Activated CD4-positive, alpha-beta T cell treated with anti-CD3 and anti-CD28 coated beads, Interleukin-2, amount 50 U/mL, for 16 hours (primary cell): ENCODE results near the gene MASP2.
"Not testable (repeated sequence)": the region's sequence is repeated elsewhere in the genome, so short reads cannot be mapped to it uniquely, and the experiment has no call there.

Experiments
- DNase-seq: peaks from one replicate; pipeline ENCODE4 v3.0.0-alpha.2; 2020

MASP2 gene

DNA sequence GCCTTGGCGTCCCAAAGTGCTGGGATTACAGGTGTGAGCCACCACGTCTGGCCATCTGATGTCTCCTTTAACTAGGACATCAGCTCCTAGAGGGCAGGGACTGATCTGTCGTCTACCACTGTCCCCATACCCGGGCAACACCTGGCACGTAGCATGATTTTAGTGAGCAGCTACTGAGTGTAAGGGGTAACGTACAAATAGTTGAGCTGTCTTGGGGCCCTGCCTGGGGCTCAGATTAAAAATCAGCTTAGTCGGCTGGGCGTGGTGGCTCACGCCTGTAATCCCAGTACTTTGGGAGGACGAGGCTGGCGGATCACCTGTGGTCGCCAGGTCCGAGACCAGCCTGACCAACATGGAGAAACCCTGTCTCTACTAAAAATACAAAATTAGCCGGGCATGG, 11.0 kb upstream of the MASP2 start:
- DNase-seq = no peak

DNA sequence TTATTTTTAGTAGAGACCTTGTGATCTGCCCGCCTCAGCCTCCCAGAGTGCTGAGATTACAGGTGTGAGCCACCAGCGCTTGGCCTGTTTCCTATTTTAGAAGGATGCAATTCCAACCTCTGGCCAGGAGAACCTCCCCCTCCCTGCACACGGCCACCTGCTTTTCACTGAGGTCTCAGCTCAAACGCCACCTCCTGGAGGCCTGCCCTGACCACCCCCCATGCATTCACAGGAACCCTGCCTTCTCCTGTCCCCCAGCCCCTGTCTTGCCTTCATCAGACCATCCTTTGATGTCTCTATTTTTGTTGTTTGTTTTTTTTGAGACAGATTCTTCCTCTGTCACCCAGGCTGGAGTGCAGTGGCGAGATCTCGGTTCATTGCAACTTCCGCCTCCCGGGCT, 10.4 kb upstream of the MASP2 start:
- DNase-seq = no peak

DNA sequence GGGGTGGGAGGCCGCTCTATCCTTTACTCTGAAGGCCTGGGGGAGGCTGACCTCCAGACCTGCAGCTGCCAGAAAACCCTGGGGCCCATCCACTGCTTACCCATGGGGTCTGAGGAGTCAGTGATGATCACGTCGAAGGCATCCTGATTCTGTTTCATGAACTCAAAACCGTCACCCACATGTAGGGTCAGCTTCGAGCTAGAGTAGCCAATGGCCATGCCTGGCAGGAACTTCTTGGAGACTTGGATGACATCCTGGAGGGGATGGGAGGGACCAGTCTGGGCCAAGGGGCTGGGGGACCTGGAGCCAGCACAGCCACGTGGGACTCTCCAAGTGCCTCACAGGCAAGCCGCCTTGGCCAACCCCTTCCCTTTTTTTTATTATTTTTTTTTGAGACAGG, 9.5 kb upstream of the MASP2 start:
- DNase-seq = no peak

DNA sequence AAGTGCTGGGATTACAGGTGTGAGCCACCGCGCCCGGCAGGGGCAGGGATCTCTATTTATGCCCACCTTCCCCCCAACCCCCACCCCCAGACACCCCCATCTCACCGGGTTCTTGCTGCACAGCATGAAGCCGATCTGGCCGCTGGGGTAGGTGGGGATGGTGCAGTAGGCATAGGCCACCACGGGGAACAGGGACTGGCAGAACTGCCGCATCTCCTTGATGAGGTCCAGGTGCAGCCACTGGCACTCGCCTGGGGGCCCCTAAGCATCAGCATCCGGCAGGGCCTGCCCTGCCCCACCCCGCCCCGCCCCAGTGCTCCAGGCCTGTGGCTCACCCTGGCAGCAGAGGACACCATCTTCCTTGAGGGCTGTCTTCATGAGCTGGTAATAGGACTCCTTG, 8.6 kb upstream of the MASP2 start:
- DNase-seq = no peak

DNA sequence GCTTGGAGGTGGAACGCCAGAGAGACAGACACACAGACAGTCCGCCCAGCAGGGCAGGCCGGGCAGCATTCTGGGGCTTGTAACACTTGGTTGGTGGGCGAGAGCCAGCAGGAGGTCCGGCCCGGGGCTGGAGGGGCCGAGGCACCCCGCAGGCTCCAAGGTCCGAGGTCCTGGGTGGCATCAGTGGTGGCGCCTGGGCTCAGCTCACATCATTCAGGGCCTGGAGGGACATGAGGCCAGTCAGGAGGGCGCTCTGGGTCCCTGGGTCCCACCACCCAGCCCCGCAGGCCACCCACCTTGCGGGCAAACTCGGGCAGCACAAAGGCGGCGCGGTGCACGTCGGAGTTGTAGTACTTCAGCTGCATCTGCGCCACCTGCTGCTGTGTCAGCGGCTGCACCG, 7.6 kb upstream of the MASP2 start:
- no peak for DNase-seq

DNA sequence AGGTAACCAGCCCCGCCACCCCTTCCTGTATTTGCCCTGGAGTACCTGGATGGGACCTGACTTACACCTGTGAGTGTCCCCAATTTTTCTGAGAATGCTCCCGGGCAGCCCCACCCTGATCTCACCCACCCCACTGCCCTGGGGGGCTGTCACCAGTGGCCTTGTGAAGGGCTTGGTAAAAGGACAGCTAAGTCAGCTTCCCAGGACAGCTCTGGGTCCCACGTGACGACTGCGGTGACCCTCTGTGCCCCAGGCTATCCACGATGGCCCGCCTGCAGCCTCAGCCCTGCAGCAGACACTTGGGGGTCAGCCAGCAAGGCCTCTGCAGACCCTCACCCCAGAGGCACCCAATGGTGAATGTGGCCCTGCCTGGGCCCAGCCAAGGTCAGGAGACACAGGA, 7.1 kb upstream of the MASP2 start:
- DNase-seq = no peak

DNA sequence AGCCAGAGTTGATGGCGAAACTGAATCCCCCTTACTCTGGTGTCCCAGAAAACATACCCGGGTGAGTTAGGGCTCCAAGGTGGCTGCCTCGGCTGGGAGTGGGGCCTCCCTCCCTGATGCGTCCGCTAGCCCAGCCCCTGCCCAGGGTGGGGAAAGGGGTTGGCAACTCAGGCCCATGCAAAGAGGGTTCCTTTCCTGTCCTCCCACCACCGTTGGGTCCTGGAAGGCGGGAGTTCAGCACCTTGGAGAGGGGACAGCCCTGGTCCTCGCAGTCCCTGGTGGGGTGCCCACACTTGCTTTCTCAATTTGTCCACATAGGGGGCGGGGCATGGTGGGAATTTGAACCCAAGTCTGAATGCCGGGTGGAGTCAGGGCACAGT, 6.7 kb upstream of the MASP2 start:
- DNase-seq = no peak

DNA sequence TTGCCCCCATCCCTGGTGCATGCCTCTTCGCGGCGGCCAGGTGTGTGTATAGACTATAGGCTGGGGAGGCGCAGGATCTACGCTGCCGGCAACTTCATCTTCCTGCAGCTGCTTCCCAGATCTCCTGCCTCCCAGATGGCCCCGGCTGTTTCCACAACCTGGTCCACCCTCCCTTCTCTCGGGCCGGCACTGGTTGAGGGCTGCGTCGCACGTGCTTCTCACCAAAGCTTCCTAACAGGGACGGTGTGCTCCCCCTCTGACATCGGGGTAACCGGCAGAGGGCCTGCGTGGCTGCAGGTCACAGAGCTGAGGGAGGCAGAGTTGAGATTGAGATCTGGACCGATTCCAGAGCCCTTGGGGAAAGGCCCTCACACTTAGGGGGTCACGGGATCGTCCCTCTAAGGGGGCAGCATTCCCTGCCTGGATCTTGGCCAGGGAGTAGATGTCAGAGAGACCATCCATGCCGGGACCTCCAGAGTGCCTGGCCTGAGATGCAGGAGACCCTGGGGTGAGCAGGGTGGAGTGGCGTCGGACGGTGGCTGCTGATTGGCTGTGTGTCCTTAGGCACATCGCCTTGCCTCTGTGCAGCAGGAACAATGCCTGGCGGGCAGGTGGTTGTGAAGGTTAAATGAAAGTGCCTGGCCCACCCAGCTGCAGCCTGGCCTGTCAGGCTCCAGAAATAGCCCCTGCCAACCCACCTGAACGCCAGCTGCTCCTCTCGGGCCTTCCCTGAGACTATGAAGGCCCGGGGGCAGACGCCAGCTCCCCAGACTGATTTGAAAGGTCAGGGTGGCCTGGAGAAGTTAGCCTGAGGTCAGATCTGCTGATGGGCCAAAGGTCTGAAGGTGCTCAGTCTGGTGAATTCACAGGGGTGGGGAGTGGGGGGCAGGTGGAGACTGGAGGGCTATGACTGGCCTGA, 6.1 kb upstream of the MASP2 start:
- DNase-seq = no peak

DNA sequence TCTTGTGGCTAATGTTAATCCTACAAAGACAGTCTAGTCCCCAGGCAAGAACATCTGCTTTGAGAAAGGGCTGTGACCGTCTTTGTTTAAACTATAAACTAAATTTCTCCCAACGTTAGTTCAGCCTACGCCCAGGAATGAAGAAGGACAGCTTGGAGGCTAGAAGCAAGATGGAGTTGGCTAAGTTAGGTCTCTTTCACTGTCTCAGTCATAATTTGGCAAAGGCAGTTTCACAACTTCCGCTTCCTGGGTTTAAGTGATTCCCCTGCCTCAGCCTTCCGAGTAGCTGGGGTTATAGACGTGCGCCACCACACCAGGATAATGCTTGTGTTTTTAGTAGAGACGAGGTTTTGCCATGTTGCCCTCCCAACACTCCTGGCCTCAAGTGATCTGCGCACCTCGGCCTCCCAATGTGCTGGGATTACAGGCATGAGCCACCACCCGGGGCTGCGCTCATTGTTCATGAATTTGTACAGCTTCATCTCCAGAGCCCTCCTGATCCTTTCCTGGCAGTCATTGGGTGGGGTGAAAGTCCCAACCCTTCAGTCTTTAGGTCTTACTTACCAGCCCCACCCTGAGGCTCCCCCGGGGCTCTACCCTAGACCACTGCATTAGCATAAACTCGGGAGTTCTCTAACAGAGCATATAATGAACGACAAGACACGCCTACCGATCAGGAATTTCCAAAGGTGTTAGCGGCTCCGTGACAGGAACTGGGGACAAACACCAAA, 4.9 kb upstream of the MASP2 start:
- no peak for DNase-seq

DNA sequence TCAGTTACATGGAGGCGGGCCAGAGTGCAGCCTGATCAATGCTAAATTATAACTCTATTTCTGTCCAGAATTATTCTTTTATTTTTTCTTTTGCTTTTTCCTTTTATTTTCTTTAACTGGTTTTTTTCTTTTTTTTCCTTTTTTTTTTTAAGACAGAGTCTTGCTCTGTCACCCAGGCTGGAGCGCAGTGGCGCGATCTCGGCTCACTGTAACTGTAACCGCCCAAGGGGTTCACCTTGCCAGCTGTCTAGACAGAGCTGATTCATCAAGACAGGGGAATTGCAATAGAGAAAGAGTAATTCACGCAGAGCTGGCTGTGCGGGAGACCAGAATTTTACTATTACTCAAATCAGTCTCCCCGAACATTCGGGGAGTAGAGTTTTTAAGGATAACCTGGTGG, 4.1 kb upstream of the MASP2 start:
- not testable (repeated sequence) for DNase-seq

DNA sequence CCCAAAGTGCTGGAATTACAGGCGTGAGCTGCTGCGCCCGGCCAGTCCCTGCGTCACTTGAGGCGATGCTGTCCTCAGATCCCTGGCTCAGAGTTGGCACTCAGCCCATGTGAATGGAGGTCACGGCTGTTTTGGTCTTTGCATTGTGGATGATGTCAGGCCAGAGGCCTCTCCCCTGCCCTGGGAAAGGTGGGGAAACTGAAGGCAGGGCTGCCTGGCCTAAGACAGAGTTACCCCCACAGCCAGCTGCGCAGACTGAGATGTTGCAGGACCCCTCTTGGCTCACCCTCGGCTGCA, 821 bp downstream of the MASP2 start:
- DNase-seq = no peak

DNA sequence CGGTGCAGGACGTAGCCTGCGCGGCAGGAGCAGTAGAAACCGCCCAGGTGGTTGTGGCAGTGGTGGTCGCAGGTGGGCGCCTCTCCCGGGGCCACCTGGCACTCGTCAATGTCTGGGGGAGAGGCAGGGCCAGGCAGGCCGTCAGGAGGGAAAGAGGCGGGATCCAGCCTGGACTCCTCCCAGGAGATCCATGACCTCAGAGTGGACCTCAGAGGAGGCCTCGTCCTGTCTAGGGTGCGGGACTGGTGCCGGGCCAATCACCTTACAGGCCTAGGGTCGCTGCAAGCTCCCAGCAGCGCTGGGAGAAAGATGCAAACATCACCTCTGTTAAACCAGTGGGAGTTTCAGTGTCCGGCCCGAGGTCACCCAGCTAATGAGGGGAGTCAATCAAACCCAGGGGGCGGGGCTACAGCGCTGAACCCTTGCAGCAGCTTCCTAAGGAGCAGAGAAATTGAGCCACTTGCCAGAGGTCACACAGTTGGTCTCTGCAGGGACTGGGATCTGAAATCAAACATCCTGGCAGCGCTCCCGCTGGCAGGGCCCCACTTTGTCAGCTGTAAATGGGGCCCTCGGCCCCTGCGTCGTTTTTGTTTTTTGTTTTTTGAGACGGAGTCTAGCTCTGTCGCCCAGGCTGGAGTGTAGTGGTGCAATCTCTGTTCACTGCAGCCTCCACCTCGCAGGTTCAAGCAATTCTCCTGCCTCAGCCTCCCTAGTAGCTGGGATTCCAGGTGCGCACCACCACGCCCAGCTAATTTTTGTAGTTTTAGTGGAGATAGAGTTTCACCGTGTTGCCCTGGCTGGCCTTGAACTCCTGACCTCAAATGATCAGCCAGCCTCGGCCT, 1.4 kb downstream of the MASP2 start:
- no peak for DNase-seq

DNA sequence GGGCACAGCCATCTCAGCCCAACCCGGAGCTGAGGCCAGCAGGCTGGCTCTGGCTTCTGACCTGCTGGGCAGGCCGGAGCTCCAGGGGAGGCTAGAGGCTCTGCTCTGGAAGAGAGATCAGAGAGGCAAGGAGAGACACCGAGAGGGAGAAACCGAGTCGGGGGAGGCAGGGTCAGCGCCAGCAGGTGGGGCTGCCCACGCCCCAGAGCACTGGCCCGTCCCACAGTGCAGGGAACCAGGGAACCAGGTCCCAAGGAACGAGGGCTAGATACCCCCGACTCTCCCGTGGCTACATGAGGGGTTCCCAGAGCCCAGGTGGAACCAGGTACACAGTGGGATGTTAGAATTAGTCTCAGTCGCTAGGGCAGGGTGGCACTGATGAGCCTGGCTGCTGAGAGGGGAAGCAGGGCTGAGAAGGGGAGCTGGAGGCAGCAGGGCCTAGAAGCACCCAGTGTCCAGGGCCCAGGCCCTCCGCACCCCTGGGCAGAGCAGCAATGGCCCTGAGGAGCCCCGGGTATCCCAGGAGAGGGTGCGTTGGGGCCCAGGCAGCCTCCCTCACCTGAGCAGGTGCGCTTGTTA, 2.1 kb downstream of the MASP2 start:
- no peak for DNase-seq

DNA sequence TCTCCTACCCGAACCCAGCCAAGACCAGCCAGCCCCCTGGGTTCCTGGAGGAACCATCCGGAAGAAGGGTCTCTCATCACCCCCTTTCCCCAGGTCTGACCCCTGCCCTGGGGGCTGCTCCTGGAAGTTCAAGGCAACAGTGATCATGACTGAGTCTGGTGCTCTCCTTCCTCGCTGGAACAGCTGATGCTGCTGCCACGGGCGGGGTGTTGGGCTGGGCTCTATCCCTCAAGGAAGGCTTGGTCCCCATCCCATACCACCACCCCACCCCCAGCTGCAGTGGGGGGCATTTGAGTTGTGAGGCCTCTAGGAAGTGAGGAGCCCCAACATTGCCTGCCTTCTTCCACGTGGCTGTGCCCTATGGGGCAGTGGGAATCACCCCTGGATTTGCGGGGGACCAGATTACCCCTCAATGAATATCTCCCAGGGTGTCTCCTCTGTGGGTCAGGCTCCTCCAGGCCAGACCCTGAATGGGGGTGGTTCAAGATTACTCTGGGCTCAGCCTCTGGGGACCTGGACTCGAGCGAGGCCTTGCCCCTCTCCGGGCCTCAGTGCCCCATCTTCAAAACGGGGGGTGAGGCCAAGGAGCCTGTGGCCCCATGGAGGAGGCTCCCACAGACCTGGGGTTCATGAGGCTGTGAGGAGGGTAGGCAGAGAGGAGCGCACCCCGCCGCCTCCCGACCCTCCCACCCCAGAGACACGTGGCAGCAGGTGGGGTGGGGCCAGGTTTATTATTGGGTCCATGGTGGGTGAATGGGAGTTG, 2.8 kb downstream of the MASP2 start:
- no peak for DNase-seq

DNA sequence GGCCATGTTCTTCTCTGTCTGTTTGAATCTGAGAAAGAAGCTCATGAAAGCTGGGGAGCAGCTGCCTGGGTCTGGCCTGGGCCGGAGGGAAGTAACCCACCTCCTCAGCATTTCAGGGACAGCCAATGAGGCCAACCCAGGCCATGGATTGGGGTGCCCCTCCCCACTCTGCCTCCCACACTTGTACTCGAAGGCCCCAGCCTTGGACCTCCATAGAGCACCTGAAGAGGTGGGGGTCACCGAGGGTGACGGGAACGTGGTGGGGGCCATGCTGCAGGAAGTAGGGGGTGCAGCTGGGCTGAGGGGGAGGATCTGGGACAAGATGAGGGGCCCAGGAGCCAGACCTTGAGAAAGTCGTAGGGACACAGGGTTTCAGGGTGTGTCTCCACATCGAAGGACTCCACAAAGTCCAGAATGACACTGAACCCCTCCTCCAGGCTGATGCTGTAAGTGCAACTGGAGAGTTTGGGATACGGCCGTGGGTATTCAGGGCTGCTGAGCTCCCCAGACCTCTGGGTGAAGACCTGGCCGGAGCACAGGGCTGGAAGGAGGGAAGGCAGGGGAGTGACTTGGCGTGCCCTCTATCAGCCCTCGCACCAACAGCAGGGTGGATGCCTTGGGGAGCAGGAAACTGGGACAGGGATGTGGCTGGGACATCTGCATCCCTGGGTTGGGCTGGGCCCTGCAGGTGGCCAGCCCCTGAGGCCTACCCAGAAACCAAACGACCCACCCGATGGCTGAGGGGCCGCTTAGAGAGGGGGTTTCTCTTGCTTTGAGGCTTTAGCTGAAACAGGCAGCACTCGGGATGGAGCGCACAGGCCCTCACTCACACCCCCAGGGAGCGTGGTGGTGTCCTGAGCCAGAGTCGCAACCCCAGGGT, 3.8 kb downstream of the MASP2 start:
- DNase-seq = no peak

DNA sequence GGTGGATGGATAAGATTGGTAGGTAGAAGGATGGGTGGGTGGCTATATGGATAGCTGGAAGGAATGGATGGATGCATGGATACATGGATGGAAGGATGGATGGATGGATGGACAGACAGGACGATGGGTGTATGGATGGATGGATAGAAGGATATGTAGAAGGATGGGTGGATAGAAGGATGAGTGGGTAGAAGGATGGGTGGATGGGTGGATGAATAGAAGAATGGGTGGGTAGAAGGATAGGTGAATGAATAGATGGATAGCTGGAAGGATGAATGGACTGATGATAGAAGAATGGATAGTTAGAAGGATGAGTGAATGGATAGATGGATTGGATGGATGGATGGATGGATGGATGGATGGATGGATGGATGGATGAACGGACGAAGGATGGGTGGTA, 5.0 kb downstream of the MASP2 start:
- DNase-seq = no peak

DNA sequence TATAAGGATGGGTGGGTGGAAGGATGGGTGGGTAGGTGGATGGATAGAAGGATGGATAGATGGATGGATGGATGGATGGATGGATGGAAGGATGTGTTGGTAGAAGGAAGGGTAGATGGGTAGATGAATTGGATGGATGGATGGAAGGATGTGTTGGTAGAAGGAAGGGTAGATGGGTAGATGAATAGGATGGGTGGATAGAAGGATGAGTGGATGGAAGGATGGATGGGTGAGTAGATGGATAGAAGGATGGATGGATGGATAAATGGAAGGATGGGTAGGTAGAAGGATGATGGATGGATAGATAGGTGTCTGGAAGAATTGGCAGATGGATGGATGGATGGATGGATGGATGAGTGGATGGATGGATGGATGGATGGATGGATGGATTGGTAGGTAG, 6.0 kb downstream of the MASP2 start:
- no peak for DNase-seq

DNA sequence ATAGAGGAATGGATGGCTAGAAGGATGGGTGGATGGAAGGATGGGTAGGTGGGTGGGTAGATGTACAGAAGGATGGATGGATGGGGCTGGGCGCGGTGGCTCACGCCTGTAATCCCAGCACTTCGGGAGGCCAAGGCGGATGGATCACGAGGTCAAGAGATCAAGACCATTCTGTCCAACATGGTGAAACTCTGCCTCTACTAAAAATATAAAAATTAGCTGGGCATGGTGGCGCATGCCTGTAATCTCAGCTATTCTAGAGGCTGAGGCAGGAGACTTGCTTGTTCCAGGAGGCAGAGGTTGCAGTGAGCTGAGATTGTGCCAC, 7.0 kb downstream of the MASP2 start:
- not testable (repeated sequence) for DNase-seq

DNA sequence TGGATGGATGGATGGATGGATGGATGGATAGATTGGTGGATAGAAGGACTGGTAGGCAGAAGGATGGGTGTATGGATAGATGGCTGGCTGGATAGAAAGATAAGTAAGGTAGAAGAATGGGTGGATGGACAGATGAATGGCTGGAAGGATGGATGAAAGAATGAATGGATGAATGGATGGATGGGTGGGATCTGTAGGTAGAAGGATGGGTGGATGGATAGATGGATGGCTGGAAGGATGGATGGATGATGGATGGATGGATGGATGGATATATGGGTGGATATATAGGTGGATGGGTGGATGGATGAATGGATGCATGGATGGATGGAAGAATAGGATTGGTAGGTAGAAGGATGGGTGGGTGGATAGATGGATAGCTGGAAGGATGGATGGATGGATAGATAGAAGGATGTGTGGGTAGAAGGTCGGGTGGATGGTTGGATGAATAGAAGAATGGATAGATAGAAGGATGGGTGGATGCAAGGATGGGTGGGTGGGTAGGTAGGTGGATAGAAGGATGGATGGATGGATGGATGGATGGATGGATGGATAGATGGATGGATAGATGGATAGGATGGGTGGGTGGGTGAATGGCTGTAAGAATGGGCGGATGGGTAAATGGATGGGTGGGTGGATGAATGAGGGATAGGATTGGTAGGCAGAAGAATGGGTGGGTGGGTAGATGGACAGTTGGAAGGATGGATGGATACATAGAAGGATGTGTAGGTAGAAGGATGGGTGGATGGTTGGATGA, 7.5 kb downstream of the MASP2 start:
- no peak for DNase-seq

DNA sequence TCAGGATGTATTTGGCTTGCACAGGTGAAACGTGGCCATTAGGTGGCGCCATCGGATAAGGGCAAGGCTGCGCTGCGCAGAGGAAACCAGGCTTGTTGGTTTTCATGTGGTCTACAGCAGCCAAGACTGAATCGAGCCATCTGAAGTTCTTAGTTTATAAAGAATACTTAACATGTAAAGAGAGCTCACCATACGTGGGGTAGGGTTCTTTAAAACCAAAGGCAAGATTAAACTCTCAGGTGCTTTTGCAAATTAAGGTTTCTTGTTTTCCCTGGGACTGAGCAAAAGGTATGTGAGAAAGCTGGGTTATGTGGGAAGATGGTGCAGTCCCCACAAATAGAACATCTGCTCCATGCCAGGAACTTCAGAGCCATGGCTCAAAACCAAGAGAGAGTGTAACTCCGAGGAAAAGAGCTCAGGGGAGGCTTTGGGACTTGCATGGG, 9.3 kb downstream of the MASP2 start:
- DNase-seq = peak; percentile 90
